Tongue (tissue), 2 donors: ENCODE results near the gene PITPNB. TPM values are rescaled to one million over a fixed set of nuclear protein-coding genes. Genes with fewer than 3 reads are reported as not detected.

Experiments used
- DNase-seq: peaks from one replicate; pipeline ENCODE4 v3.0.0-alpha.2; 2015
- total RNA-seq: library from RNA; depleted of rRNA; stranded (reverse); fragments of >200 nt; gene quantifications from one replicate; pipeline ENCODE4 v1.2.3, GENCODE V29; 2014

Gene PITPNB
- total RNA-seq, 1 donor from 2014 or later = 52.1 TPM

DNA sequence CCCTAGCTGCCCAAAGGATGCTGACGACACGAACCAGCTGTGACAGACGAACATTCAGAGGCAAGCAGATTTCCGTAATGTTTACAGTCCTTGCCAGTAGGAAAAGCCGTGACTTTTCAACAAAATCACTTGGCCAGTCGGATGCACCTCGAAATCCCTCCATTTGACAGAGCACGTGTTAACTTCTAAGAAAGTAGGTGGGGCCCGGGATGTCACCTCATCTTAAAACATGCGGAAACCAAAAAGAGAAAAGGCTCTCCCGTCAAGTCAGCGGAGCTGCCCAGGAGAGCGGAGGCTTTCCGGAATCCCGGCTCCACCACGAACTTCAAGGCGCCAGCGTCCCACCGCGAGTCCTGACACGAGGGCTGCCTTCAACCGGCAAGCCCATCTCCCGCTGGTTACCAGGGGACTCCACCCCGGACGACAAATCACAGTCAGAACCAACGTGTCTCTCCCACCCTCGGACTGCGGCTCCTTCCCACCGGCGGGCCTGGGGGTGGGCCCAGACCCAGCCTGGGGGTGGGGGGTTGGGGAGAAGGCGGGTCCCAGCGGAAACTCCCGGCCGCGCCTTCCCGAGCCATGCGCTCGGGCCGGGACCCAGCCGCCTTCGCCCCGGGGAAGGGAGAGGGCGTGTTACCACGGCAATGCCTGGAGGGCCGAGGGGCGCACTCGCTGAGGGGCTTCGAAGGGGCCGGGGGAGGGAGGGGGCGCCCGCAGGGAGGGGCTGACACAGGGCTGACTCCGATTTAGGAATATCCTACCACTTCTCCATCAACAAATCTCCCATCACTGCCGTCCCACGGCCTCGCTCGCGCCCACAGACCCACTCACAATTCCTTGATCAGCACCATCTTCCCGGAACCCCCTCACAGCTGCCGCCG, 475 bp downstream of the PITPNB start:
- peak; percentile 77 for DNase-seq

DNA sequence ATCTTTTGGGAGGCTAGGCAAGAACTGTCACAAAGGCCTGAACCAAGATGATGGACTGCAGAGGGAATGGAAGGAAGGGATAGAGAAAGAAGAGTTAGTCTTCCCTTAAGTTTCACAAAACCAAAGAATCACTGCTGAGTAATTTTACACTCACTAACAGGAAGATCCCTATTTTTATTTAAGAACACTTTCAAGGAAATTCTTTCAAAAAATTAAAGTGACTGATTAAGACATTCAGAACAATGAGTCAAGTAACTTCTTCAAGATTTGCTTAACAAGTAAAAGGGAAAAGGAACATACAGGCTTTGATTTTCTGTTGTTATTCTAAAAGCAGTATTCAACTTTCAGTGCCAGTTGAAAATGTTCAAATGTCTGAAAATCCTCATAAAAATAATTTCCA, 3.1 kb downstream of the PITPNB start:
- DNase-seq = no peak

DNA sequence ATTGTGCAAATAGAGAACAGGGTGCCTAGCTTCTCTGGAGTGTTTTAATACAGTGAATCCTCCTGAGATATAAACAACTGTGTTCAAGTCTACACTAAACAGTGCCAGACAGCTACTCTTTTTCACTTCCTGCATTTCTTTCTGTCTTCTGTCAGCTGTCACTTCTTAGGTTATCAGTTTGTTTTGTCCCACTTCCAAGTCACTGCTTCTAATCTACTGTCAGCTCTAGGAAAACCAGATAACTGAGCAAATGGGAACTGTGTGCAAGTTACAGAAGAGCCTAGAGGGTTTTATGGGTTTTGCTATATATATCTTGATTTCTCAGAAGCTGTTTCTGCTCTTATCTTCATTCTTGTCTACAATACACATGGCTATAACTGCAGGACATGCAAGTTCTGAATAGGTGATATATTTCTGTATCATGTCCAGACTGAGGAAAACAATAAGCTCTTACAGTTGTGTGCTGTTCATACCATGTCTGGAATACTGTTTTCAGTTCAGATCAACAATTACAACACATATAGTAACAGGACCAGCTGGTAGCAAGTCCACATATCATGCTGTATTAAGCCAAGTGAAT, 5.8 kb downstream of the PITPNB start:
- DNase-seq = peak; percentile 22

DNA sequence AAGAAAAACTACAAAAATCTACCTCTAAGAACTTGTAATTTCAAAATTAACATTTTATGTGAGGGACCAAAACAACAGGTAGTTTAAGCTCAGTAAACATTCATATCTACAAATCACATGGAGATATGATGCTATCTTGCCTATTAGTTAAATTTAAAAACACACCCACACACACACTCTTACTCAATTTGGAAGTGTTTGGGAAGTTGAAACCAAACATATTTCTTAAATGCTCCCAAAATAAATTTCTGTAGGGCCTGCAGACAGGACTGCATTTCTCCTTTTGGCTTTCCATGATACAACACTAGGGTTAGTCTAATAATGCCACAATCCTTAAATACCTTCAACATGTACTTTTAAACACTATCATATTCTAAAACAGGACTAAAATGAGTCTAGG, 7.0 kb downstream of the PITPNB start:
- no peak for DNase-seq

DNA sequence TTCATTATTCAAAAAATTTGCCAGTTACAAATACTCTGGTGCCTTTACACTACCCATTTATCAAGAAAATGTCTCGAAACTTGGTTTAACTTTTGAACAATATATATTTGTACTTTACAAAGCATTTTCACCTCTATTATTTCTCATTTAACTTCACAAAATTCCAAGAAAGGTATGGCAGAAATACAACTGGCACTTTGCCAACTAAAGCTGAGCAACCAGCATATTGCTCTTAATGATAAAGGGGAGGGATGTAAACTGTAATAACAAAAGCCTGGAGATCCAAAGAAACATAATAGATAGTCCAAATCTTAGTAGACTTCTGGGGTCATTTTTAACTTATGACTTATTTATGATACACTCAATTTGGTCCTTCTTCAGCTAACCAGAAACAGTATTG, 7.7 kb downstream of the PITPNB start:
- DNase-seq = no peak

DNA sequence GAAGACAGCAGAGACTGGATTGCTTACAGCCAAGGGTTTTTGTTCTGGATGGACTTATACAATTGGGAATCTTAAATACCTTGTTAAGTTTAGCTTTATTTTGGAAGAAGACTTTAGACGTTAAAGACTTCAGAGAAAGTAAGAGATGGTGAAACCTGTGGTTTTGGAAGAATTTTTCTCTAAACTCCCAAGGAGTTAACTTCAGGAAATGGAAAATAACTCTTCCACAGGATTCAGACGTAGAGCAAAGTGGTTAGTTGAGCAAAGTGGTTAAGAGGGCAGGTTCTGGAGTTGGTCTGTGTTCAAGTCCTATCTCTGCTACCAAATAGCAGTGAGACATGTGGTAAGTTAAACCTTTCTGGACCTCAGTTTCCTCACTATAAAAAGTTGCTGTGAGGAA, 12.8 kb downstream of the PITPNB start:
- no peak for DNase-seq

DNA sequence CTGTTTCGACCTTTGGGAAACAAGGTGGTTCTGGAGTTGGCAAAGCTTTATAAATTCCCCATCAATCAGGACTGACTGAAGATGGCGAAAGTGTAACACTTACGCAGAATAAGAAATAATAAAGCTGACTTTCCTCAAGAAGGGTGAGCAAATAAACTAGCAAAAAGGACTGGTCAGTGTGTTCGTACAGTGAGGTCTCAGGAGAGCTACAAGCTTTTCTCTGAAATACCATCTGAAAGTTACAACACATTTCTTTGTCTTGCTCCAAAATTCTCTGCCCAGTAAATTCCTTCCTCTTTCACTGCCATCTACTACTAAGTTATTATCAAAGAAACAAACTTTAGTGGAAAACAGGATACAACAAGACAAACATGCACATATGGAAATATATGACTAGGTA, 13.4 kb downstream of the PITPNB start:
- DNase-seq = no peak

DNA sequence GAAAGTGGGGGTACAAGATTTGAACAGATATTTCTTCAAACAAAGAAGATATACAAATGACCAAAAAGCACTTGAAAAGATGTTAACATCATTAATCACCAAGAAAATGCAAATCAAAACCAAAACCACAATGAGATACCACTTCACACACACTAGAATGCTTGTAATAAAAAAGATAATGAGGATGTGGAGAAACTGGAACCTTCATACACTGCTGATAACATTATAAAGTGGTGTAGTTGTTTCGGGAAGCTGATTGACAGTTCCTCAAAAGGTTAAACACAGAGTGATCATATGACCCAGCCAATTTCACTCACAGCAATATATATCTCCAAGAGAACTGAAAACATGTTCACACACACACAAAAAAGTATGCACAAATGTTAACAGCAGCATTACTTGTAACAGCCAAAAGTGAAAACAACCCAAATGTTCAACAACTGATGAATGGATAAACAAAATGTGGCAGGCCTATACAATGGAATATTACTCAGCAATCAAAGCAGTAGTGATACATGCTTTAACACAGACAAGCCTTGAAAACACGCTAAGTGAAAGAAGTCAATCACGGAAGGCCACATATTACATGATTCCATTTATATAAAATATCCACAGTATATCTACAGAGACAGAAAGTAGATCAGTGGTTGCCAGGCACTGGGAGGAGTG, 15.1 kb downstream of the PITPNB start:
- no peak for DNase-seq

DNA sequence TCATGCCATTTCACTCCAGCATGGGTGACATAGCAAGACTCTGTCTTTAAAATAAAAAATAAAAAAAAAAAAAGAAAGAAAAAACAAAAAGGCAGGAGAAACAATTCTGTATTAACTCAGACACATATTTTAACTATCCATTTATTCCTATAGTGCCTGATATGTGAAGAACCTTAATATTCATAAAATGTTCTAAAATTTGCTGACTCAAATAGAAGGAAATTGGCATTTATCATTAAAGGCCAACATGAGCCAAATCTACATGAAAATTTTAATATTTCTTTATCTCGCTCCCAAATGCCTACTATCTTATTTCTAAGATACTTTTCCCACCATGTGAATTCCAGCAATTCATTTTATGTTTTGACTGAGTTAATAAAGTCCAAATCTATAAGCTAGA, 18.9 kb downstream of the PITPNB start:
- DNase-seq = no peak

DNA sequence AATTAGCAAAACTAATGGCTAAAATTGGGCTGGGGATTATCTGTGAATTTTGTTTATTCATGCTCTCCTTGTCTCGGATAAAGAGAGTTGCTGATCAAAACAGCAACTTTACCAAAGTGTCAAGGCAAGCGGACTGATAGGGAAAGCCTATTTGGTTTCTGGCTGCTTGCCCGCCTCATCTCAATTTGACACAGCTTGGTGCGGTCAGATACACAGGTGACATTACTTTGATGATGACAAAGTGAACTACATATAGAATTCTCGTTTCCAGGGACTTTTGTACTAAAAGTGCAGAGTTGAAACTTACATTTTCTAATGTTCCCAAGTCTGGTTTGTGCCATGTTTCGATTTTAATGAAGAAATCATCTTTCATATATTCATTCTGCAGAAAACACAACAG, 22.8 kb downstream of the PITPNB start:
- DNase-seq = no peak

DNA sequence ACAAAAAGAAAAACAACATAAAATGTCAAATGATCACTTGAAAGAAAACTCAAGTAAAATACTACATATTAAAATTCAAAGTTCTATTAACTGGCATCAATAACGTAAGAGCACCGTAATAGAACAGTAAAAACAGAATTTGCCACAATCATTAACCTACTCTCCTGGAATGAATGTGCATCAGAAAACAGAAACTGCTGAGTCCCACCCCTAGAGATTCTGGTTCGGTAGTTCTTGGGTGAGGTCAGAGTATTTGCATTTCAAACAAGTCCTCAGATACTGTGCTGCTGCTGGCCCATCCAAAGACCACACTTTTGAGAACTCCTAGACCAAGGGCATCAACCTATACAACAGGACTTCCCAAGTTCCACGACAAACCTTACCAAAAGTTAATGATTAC, 23.5 kb downstream of the PITPNB start:
- no peak for DNase-seq

DNA sequence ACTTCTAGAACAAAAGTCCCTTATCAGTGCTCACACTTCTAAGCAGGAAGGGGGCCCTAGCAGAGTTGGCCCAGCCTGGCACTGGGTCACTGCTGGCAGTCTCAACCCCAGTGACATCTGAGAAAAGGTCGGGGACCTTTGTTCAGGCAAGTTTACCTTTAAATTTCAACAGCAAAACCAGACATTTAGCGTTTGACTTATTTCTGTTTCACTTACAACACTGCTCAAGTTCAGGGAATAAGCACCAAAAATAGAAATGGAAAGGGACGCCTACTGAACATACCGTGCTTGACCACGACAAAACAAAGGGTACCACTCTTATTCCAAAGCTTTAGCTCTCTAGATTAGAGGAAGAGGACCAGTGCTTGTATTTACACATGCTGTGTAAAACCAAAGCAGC, 26.2 kb downstream of the PITPNB start:
- DNase-seq = no peak

DNA sequence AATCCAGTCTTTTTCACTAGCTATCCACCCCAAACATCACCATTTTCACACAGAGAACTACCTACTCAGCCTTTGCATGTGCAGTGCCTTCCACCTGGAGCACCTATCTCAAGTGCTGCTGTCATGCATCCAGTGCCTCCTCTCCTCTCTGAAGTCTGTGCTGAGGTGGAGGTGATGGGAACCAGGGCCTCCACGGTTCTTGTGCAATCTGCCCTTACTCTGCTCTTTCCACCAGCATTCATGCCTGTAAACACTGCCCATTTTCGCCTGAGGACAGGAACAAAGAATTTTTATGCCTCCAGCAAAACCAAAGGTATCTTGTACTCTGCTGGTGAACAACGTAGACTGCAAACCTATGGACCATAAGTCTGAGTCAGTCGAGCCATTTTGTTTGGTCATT, 27.0 kb downstream of the PITPNB start:
- no peak for DNase-seq

DNA sequence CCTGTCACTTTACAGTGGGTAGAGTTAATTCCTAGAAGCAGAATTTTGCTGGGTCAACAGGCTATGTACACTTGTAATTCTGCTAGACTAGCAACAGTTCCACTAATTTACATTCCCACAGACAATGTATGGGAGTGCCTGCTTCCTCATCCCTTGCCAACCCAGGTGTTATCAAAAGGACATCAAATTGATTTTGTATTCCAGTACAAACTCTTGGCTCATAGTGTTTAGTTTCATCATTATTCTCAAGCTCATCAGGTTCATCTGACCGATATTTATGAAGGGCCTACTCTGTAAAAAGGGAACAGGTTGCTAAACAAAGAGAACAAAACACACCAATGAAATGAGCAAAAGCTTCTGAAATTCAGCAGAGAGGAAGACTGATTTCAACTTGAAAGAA, 30.7 kb downstream of the PITPNB start:
- DNase-seq = no peak

DNA sequence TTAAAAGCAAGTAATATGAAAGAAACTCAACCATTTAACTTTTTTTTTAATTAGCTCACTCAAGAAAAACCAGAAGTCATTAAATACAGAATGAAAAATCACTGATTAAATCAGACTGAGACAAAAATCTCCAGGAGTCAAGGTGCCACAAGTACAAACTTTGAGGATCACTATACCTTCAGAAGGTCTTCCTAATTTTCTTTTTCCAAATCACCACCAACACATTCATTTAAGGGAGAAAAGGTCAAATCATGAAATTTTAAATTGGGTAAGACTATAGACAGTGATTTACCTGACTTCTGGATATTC, 32.3 kb downstream of the PITPNB start:
- DNase-seq = no peak

DNA sequence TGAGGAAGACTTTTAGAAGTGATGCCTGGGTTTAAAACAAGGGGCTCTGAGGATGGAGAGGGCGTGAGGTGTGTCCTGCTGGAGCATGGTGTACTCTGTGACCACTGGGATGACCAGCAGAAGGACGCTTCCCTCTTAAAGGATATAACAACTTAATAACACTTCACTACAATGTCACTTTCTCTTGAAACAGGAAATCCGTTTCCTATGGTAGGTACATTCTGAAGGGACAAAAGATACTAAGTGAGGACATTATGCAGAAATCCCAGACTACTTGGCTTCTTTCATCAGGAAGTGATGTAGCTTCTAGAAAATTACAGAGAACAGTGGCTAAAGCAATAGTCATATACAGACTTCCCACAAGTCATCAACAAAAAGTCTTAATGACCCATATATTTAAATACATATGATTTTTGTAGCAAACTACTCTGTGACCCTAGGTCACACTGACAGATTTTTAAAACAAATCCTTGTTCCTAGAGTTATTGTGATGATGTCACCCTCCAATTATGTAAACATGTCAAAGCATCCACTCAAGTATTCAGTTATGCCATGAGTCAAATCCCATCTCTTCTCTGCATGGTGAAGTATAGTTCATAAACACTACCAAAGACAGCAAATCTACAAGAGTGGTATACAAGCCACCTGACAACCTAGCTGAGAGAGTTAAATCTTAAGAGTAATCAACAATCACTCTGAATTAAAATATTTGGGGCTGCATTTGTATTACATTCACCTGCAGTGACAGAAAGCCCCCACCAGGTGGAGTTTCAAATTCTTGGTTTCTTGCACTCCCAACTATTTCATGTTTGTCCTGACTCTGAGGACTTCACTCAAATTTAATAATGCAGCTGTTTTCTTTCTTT, 32.8 kb downstream of the PITPNB start:
- DNase-seq = peak; percentile 67

DNA sequence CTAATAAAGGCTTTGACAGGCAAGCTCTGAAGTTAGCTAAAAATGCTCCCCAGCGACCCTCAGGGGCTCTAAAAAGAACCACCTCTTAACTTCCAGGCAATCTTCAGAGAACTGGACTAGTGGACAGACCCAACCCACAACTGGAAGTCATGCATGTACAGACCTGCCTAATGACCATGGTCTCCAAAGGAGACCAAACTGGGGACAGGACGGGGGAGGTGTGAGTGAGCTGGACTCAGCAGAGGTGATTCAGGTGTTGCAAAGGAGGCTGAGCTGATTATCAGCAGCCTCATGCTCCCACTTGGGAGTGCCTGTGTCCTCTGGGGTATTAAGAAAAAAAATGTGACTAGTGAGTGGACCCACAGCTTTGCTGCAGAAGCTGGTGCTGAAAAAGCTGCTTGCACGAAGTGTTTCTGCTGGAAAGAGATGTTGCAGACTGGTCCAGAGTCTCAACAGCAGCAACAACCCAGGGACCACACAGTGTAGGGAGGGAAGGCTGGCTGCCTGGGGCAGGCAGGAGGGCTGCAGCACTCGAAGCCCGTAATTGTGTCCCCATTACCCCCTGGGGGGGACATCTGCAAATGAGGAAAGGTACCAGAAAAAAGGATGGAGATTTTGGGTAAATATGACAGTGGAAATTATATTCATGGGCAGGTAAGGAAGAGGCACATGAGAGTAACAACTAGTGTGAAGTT, 35.3 kb downstream of the PITPNB start:
- no peak for DNase-seq

DNA sequence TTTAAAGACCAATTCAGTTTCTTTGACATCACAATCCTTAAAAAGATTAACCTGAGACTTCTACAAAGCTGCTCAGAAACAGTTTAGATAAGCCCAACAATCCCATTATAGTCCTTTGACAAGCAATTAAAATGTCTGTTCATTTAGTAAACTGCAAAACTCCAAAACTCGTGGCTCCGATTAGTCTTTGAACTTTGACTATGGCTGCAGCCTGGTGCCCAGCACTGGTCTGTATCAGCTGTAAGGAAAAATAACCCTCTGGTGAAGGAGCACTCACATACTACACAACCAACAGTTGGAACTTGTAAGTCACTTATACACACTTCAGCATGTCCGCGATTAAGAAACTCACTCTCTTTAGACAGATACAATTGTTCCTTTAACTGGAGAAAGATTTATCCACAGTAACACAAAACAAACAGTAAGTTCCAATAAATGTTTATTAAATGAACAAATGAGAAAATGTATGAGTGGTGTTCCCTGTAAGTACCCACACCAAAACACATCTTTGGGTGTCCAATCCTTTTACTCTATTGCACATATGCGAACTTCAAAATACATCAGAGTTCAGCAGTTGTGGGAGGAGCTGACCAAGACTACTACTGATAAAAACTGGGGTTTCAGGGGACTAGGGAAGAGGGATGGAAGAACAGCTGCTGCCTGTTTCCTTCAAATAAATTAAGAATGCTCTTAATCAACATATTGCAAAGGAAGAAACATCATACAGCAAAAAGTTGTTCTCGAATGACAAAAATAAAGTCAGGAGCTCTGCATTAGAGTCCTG, 36.4 kb downstream of the PITPNB start:
- no peak for DNase-seq

DNA sequence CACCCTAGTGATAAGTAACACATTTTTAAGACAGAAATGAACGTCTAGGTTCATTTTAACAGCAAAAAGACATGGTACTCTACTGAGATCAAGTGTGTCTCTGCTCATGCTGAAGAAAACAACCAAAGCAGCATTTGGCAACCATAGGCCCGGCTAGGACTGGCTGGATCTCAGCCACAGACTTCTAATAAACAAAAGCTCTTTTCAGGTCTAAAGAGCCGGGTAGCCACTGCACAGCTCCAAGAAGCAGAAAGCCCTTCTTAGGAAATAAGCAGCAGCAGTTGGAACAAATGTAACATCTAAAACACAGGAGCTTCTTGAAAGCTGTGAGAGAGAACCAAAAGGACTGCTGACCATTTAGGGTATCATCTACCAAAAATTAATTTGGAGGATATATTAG, 37.6 kb downstream of the PITPNB start:
- DNase-seq = peak; percentile 59

DNA sequence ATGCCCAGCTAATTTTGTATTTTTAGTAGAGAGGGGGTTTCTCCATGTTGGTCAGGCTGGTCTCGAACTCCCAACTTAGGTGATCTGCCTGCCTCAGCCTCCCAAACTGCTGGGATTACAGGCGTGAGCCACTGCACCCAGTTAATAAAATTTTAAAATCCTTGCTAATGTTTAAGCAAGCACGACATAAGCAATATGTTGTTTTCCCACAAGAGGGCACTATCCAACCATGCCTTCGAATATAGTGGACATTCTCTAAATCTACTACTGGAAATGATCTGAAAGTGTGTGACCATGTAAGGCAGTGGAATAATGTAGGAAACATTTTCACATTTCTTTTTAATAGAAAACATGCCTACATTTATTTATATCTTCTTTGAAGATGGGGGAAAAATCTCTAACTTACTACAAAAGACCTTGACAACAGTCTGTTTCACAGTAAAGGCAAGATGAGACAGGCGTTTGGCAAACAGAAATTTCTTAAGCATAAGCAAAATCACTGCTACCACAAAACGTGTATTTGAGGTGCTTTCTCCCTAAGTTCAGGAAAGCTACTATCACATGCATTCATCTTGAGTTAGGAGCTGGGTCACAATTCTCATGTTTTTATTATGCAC, 38.2 kb downstream of the PITPNB start:
- DNase-seq = peak; percentile 90

DNA sequence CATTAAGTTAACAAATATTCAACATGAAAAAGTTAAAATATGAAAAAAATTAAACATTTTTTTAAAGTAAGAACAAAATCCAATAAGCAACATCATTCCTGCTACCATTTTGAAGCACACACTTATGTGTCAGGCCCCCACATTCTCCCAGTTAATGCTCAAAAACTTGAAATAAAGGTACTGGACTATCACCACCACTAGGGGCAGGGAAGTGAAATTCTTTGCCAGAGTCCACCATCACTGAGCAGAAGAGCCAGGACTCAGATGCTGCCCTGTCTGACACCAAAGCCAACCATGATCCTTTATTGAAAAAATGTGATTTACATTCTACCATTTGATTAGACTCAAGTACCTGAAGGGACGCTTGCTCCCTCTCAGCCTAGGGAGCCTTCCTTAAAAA, 39.1 kb downstream of the PITPNB start:
- peak; percentile 51 for DNase-seq
